Neural progenitor cell (in vitro differentiated cells): ENCODE measurements around the gene CA10. TPM values are rescaled to one million over a fixed set of nuclear protein-coding genes. Genes with fewer than 3 reads are reported as not detected.
A peak's percentile ranks its signal among the peaks of the same experiment; 100 is the strongest.

Source experiments
- DNase-seq: peaks from one replicate; pipeline ENCODE4 v3.0.0-alpha.2; 2016; ENCODE audit warnings: low spot score
- H2AFZ ChIP-seq: fragments of 200-600 bp; sonication (generic); replicated peaks from 2 replicates; pipeline ENCODE4 v1.6.1; 2016; ENCODE audit warnings: antibody characterized with exemption
- H3F3A ChIP-seq: fragments of 200-600 bp; sonication (generic); 2 replicates; pipeline ENCODE4 v1.6.1; 2016; ENCODE audit warnings: antibody characterized with exemption, low read depth
- H3K27ac ChIP-seq: fragments of 200-600 bp; sonication (generic); 2 replicates; pipeline ENCODE4 v1.5.1; 2016; ENCODE audit warnings: mild to moderate bottlenecking
- H3K27me3 ChIP-seq: fragments of 200-600 bp; sonication (generic); 2 replicates; pipeline ENCODE4 v1.6.1; 2016; ENCODE audit warnings: mild to moderate bottlenecking, moderate library complexity
- H3K36me3 ChIP-seq: fragments of 200-600 bp; sonication (generic); 2 replicates; pipeline ENCODE4 v1.5.1; 2016
- H3K4me1 ChIP-seq: fragments of 200-600 bp; sonication (generic); 2 replicates; pipeline ENCODE4 v1.6.1; 2016; ENCODE audit warnings: mixed run types
- H3K4me2 ChIP-seq: fragments of 200-600 bp; sonication (generic); 2 replicates; pipeline ENCODE4 v1.6.1; 2016
- H3K4me3 ChIP-seq: fragments of 200-600 bp; sonication (generic); 2 replicates; pipeline ENCODE4 v1.5.1; 2016
- H3K79me2 ChIP-seq: fragments of 200-600 bp; sonication (generic); 2 replicates; pipeline ENCODE4 v1.6.1; 2016; ENCODE audit warnings: low read depth
- H3K9ac ChIP-seq: fragments of 200-600 bp; sonication (generic); 2 replicates; pipeline ENCODE4 v1.6.1; 2016
- H3K9me3 ChIP-seq: fragments of 200-600 bp; sonication (generic); 2 replicates; pipeline ENCODE4 v1.5.1; 2016; ENCODE audit warnings: low read depth
- H4K20me1 ChIP-seq: fragments of 200-600 bp; sonication (generic); 2 replicates; pipeline ENCODE4 v1.6.1; 2016; ENCODE audit warnings: low read depth
- H3K27ac Mint-ChIP-seq: 3 replicates; pipeline ENCODE4 v1.8.0; 2021; ENCODE audit warnings: mixed read lengths
- H3K27me3 Mint-ChIP-seq: 2 replicates; pipeline ENCODE4 v1.8.0; 2022; ENCODE audit warnings: low read depth, mild to moderate bottlenecking, inconsistent platforms, moderate library complexity, mixed read lengths; ENCODE audit not compliant: insufficient read depth
- H3K36me3 Mint-ChIP-seq: 3 replicates; pipeline ENCODE4 v1.8.0; 2021; ENCODE audit warnings: mixed read lengths
- H3K4me1 Mint-ChIP-seq: 3 replicates; pipeline ENCODE4 v1.8.0; 2021; ENCODE audit warnings: mixed read lengths
- H3K4me3 Mint-ChIP-seq: 3 replicates; pipeline ENCODE4 v1.8.0; 2021; ENCODE audit warnings: mild to moderate bottlenecking, moderate library complexity, mixed read lengths
- H3K9me3 Mint-ChIP-seq: 3 replicates; pipeline ENCODE4 v1.8.0; 2020; ENCODE audit warnings: mixed read lengths
- CTCF ChIP-seq: fragments of 200-600 bp; sonication (generic); IDR thresholded peaks from 2 replicates; pipeline ENCODE4 v1.5.1; 2017; ENCODE audit warnings: antibody characterized with exemption, mild to moderate bottlenecking
- EZH2 ChIP-seq: fragments of 200-600 bp; sonication (generic); IDR thresholded peaks from 2 replicates; pipeline ENCODE4 v1.6.1; 2017; ENCODE audit warnings: antibody characterized with exemption, mild to moderate bottlenecking, moderate library complexity
- EZH2phosphoT487 ChIP-seq: fragments of 200-600 bp; sonication (generic); IDR thresholded peaks from 2 replicates; pipeline ENCODE4 v1.6.1; 2017; ENCODE audit warnings: antibody characterized with exemption
- total RNA-seq: library from RNA; depleted of rRNA; stranded (reverse); fragments of >200 nt; gene quantifications from 2 replicates; pipeline ENCODE4 v1.2.3, GENCODE V29; 2015; ENCODE audit warnings: low replicate concordance

The CA10 gene
- total RNA-seq, 1 donor from 2014 or later: 0.65 TPM

GRCh38 chr17:51657224-51657623, 501.3 kb downstream of the CA10 start:
- Histone ChIP-seq H3K9ac (no peak overlapping the region), H3K27ac (no peak overlapping the region), H3K4me2 (no peak overlapping the region), H4K20me1 (no peaks in the 10 kb centered on the region), H3F3A (no peaks in the 10 kb centered on the region), H3K4me3 (no peak overlapping the region), H3K36me3 (no peaks in the 10 kb centered on the region), H3K79me2 (no peaks in the 10 kb centered on the region), H3K9me3 (no peaks in the 10 kb centered on the region), H3K27me3 (no peaks in the 10 kb centered on the region), H3K4me1 (peaks cover 5% of the 10 kb centered on the region), H2AFZ (no peak overlapping the region)
- Mint-ChIP-seq H3K9me3 (no peaks in the 10 kb centered on the region), H3K36me3 (no peaks in the 10 kb centered on the region), H3K4me3 (no peak overlapping the region), H3K27ac (no peak overlapping the region), H3K27me3 (peaks cover 11% of the 10 kb centered on the region), H3K4me1 (peaks cover 10% of the 10 kb centered on the region)
- TF ChIP-seq EZH2: no peak
- no peak for TF ChIP-seq EZH2phosphoT487
- no peak for TF ChIP-seq CTCF
- no peak for DNase-seq

- Histone ChIP-seq H3K36me3 (no peaks in the 10 kb centered on the region), H3K9me3 (no peaks in the 10 kb centered on the region), H3K27me3 (no peaks in the 10 kb centered on the region), H3K27ac (no peak overlapping the region), H2AFZ (peak overlapping the region; percentile 73), H3K4me1 (peaks cover 5% of the 10 kb centered on the region), H3K4me2 (no peak overlapping the region), H3K4me3 (no peak overlapping the region), H3F3A (no peaks in the 10 kb centered on the region), H4K20me1 (no peaks in the 10 kb centered on the region), H3K9ac (no peak overlapping the region), H3K79me2 (no peaks in the 10 kb centered on the region)
- Mint-ChIP-seq H3K36me3 (no peaks in the 10 kb centered on the region), H3K4me1 (peaks cover 10% of the 10 kb centered on the region), H3K27me3 (peaks cover 9% of the 10 kb centered on the region), H3K4me3 (no peak overlapping the region), H3K9me3 (no peaks in the 10 kb centered on the region), H3K27ac (no peak overlapping the region)
- DNase-seq: peak; percentile 56
- TF ChIP-seq CTCF (peak; percentile 13), EZH2 (no peak)
Measured at GRCh38 chr17:51653878-51654277, 504.6 kb downstream of the CA10 start.

- no peak overlapping the region for H3K4me3 ChIP-seq
- H3K36me3 ChIP-seq: no peaks in the 10 kb centered on the region
- no peaks in the 10 kb centered on the region for H3K9me3 Mint-ChIP-seq
- no peak overlapping the region for H2AFZ ChIP-seq
- no peak overlapping the region for H3K4me2 ChIP-seq
- DNase-seq: no peak
- no peak overlapping the region for H3K9ac ChIP-seq
- TF ChIP-seq CTCF: no peak
- no peak for TF ChIP-seq EZH2
- TF ChIP-seq EZH2phosphoT487: no peak
- H3F3A ChIP-seq: no peaks in the 10 kb centered on the region
- H3K4me1 Mint-ChIP-seq: peaks cover 17% of the 10 kb centered on the region
- no peak overlapping the region for H3K27ac ChIP-seq
- peaks cover 5% of the 10 kb centered on the region for H3K4me1 ChIP-seq
- H3K36me3 Mint-ChIP-seq: no peaks in the 10 kb centered on the region
- H3K27me3 ChIP-seq: no peaks in the 10 kb centered on the region
- no peaks in the 10 kb centered on the region for H3K9me3 ChIP-seq
- H4K20me1 ChIP-seq: no peaks in the 10 kb centered on the region
- H3K27me3 Mint-ChIP-seq: peaks cover 5% of the 10 kb centered on the region
- no peak overlapping the region for H3K4me3 Mint-ChIP-seq
- no peaks in the 10 kb centered on the region for H3K79me2 ChIP-seq
- no peak overlapping the region for H3K27ac Mint-ChIP-seq
Measured at GRCh38 chr17:51652529-51652928, 506.0 kb downstream of the CA10 start.
